NB4 (cell line): Measurements from ENCODE around the gene OSBP.

Source experiments
- CTCF ChIP-seq: IDR thresholded peaks from one replicate; pipeline ENCODE4 v1.5.1; 2012; ENCODE audit warnings: low read depth, low read length
- MAX ChIP-seq: IDR thresholded peaks from 2 replicates; pipeline ENCODE4 v1.6.1; 2011; ENCODE audit warnings: low read depth, low read length
- POLR2A ChIP-seq: IDR thresholded peaks from 2 replicates; pipeline ENCODE4 v1.6.1; 2011; ENCODE audit warnings: mild to moderate bottlenecking; ENCODE audit not compliant: insufficient read length; ENCODE audit errors: extremely low read depth

GRCh38 chr11:59556917-59557348 is 58.6 kb downstream of the OSBP start:
- peak; percentile 80 for TF ChIP-seq MAX
- no peak for TF ChIP-seq CTCF
- peak; percentile 16 for TF ChIP-seq POLR2A
